Omental fat pad (tissue), 4 donors: Measurements from ENCODE around the gene RNF115. TPM values are rescaled to one million over a fixed set of nuclear protein-coding genes. Genes with fewer than 3 reads are reported as not detected.

Experiments
- ATAC-seq: fragments of 150-250 bp; one replicate; pipeline ENCODE4 v1.9.1; 2016; ENCODE audit warnings: mild to moderate bottlenecking, moderate library complexity; ENCODE audit not compliant: low FRiP score
- DNase-seq: peaks from one replicate; pipeline ENCODE4 v3.0.0-alpha.2; 2019; ENCODE audit warnings: low spot score
- CTCF ChIP-seq, 3 donors: fragments of 450-650 bp; IDR thresholded peaks; one replicate each; pipeline ENCODE4 v1.5.1; 2016 to 2017; ENCODE audit warnings: antibody characterized with exemption in 3 of 3, mild to moderate bottlenecking in 3 of 3, moderate library complexity in 2 of 3
- small RNA-seq: library from RNA; depleted of rRNA; stranded (forward); fragments of <200 nt; gene quantifications from one replicate; pipeline ENCODE3, GENCODE V24; 2016
- total RNA-seq, 4 donors: library from RNA; depleted of rRNA; stranded (reverse); fragments of >200 nt; gene quantifications; one replicate each; pipeline ENCODE4 v1.1.0, GENCODE V29; 2016

Gene RNF115
- total RNA-seq, 4 donors from 2014 or later: 12.3 to 41.3 (median 14.3) TPM

- no peak for TF ChIP-seq CTCF (IDR thresholded peaks at IDR 0.05)
- DNase-seq (no peak), ATAC-seq (no peak)
Observed at GRCh38 chr1:145689922-145690321, 134.0 kb downstream of the RNF115 start.

- ATAC-seq: no peak
Observed at GRCh38 chr1:145688924-145689323, 135.0 kb downstream of the RNF115 start.

More at GRCh38 chr1:145688924-145689323, 135.0 kb downstream of the RNF115 start:
- TF ChIP-seq CTCF (IDR thresholded peaks at IDR 0.05): no peak
- no peak for DNase-seq

Small RNAs within 50 kb of the gene (small RNA-seq; reads per million reads assigned to genes)
- not detected for gene MIR6736

Other genes starting within 250 kb of the RNF115 start
- 10 to 100 TPM; 27.1 to 44.1 (median 28.2) TPM for gene GPR89A, start 216.1 kb downstream of the RNF115 start, total RNA-seq
- under 1 TPM in 1 of 4 donors, not detected in 3; 0.63 TPM for gene PDZK1, start 116.7 kb downstream of the RNF115 start, total RNA-seq
- not detected for gene CD160, start 104.6 kb downstream of the RNF115 start, total RNA-seq
- gene POLR3C, start 105 bp upstream of the RNF115 start, total RNA-seq: 10 to 100 TPM; 32.1 to 38.3 (median 34.1) TPM
- gene NUDT17, start 21.5 kb upstream of the RNF115 start, total RNA-seq: 1 to 10 TPM; 1.7 to 4.0 (median 2.2) TPM
- gene PIAS3, start 35.0 kb upstream of the RNF115 start, total RNA-seq: 10 to 100 TPM in 2 of 4 donors, 1 to 10 TPM in 2; 7.8 to 25.1 (median 14.5) TPM
- gene ANKRD35, start 61.8 kb upstream of the RNF115 start, total RNA-seq: 1 to 10 TPM; 1.3 to 9.5 (median 2.0) TPM
- 1 to 10 TPM; 1.6 to 2.2 (median 2.1) TPM for gene ITGA10, start 86.0 kb upstream of the RNF115 start, total RNA-seq
- gene PEX11B, start 94.6 kb upstream of the RNF115 start, total RNA-seq: 10 to 100 TPM; 10.2 to 25.2 (median 15.7) TPM
- 100 to 1,000 TPM; 114 to 189 (median 116) TPM for gene RBM8A, start 103.4 kb upstream of the RNF115 start, total RNA-seq
- gene LIX1L, start 133.9 kb upstream of the RNF115 start, total RNA-seq: 10 to 100 TPM; 15.4 to 34.0 (median 28.3) TPM
- 1 to 10 TPM in 1 of 4 donors, under 1 TPM in 3; 0.32 to 1.7 (median 0.58) TPM for gene ANKRD34A, start 140.5 kb upstream of the RNF115 start, total RNA-seq
- 10 to 100 TPM; 19.0 to 31.4 (median 24.0) TPM for gene POLR3GL, start 140.6 kb upstream of the RNF115 start, total RNA-seq
- 1,000 to 10,000 TPM; 1,118 to 3,262 (median 1,971) TPM for gene TXNIP, start 172.5 kb upstream of the RNF115 start, total RNA-seq
- not detected for gene HJV, start 197.6 kb upstream of the RNF115 start, total RNA-seq